Measurements from ENCODE around the gene PLA2G3. TPM values are rescaled to one million over a fixed set of nuclear protein-coding genes. Genes with fewer than 3 reads are reported as not detected.

Gene PLA2G3
- polyA plus RNA-seq, 1 donor: not detected

GRCh38 chr22:31148953-31149627 lies 8.8 kb upstream of the PLA2G3 start:
- DNase-seq (ENCODE audit: low read depth): peak; percentile 20

- no peak for DNase-seq (ENCODE audit: low read depth)
Observed at GRCh38 chr22:31148488-31148887, 8.2 kb upstream of the PLA2G3 start.

GRCh38 chr22:31144223-31144622 lies 3.9 kb upstream of the PLA2G3 start:
- no peak for DNase-seq (ENCODE audit: low read depth)

- no peak for DNase-seq (ENCODE audit: low read depth)
Observed at GRCh38 chr22:31143537-31143936, 3.2 kb upstream of the PLA2G3 start.

GRCh38 chr22:31143038-31143437 lies 2.7 kb upstream of the PLA2G3 start:
- no peak for DNase-seq (ENCODE audit: low read depth)

GRCh38 chr22:31142285-31142684 lies 2.0 kb upstream of the PLA2G3 start:
- no peak for DNase-seq (ENCODE audit: low read depth)

- DNase-seq (ENCODE audit: low read depth): no peak
Observed at GRCh38 chr22:31141551-31141950, 1.2 kb upstream of the PLA2G3 start.

GRCh38 chr22:31140746-31141145 lies 438 bp upstream of the PLA2G3 start:
- no peak for DNase-seq (ENCODE audit: low read depth)

GRCh38 chr22:31139066-31139465 lies 1.2 kb downstream of the PLA2G3 start:
- no peak for DNase-seq (ENCODE audit: low read depth)

GRCh38 chr22:31138126-31138525 lies 2.2 kb downstream of the PLA2G3 start:
- no peak for DNase-seq (ENCODE audit: low read depth)

- DNase-seq (ENCODE audit: low read depth): no peak
Observed at GRCh38 chr22:31137721-31138120, 2.6 kb downstream of the PLA2G3 start.

- DNase-seq (ENCODE audit: low read depth): no peak
Observed at GRCh38 chr22:31136711-31137110, 3.6 kb downstream of the PLA2G3 start.

GRCh38 chr22:31136155-31136554 lies 4.2 kb downstream of the PLA2G3 start:
- DNase-seq (ENCODE audit: low read depth): no peak

GRCh38 chr22:31135706-31136105 lies 4.6 kb downstream of the PLA2G3 start:
- no peak for DNase-seq (ENCODE audit: low read depth)

- DNase-seq (ENCODE audit: low read depth): no peak
Observed at GRCh38 chr22:31134688-31135087, 5.6 kb downstream of the PLA2G3 start.

GRCh38 chr22:31133911-31134310 lies 6.4 kb downstream of the PLA2G3 start:
- no peak for DNase-seq (ENCODE audit: low read depth)

GRCh38 chr22:31130873-31131272 lies 9.4 kb downstream of the PLA2G3 start:
- DNase-seq (ENCODE audit: low read depth): no peak

- DNase-seq (ENCODE audit: low read depth): no peak
Observed at GRCh38 chr22:31128156-31128555, 12.2 kb downstream of the PLA2G3 start.

- no peak for DNase-seq (ENCODE audit: low read depth)
Observed at GRCh38 chr22:31127181-31127772, 13.0 kb downstream of the PLA2G3 start.

GRCh38 chr22:31126869-31127175 lies 13.5 kb downstream of the PLA2G3 start:
- no peak for DNase-seq (ENCODE audit: low read depth)

GRCh38 chr22:31126128-31126868 lies 14.0 kb downstream of the PLA2G3 start:
- no peak for DNase-seq (ENCODE audit: low read depth)

- DNase-seq (ENCODE audit: low read depth): no peak
Observed at GRCh38 chr22:31125521-31126117, 14.7 kb downstream of the PLA2G3 start.
